NCI-H2081 (cell line): Measurements from ENCODE around the gene IFITM5.
"Not testable (repeated sequence)": the region's sequence is repeated elsewhere in the genome, so short reads cannot be mapped to it uniquely, and the experiment has no call there.

Experiments
- DNase-seq, 2 experiments: peaks; one replicate each; lab custom pipeline; 2025; lab: John Stamatoyannopoulos, UW

IFITM5 gene

GRCh38 chr11:312092-312816 is 12.9 kb upstream of the IFITM5 start:
- DNase-seq, result no peak

- not testable (repeated sequence) for DNase-seq
These were observed 11.9 kb upstream of the IFITM5 start for GRCh38 chr11:311013-311748.

GRCh38 chr11:309979-310572 is 10.8 kb upstream of the IFITM5 start:
- not testable (repeated sequence) for DNase-seq

GRCh38 chr11:308740-309665 is 9.7 kb upstream of the IFITM5 start:
- not testable (repeated sequence) for DNase-seq

- DNase-seq, result not testable (repeated sequence)
These were observed 8.7 kb upstream of the IFITM5 start, which contains the start of gene IFITM2 for GRCh38 chr11:307766-308708. Gene IFITM2, plus strand, starts transcription at chr11:307816. Its CDS starts 377 bp downstream, at chr11:308193.

GRCh38 chr11:306645-307371 is 7.5 kb upstream of the IFITM5 start:
- no peak for DNase-seq

- DNase-seq, result no peak
These were observed 6.5 kb upstream of the IFITM5 start for GRCh38 chr11:305844-306211.

- DNase-seq, result peak in 1 of 2 experiments; percentile 15
These were observed 5.9 kb upstream of the IFITM5 start for GRCh38 chr11:304915-305843.

- no peak for DNase-seq
These were observed 4.8 kb upstream of the IFITM5 start for GRCh38 chr11:304061-304506.

GRCh38 chr11:303363-303762 is 4.0 kb upstream of the IFITM5 start:
- no peak for DNase-seq

GRCh38 chr11:299951-300735 is 817 bp upstream of the IFITM5 start:
- no peak for DNase-seq

- no peak for DNase-seq
These were observed 790 bp downstream of the IFITM5 start for GRCh38 chr11:298406-299065.

GRCh38 chr11:297586-298405 is 1.5 kb downstream of the IFITM5 start:
- DNase-seq, result no peak

- no peak for DNase-seq
These were observed 2.2 kb downstream of the IFITM5 start for GRCh38 chr11:297051-297585.

- no peak for DNase-seq
These were observed 2.9 kb downstream of the IFITM5 start for GRCh38 chr11:296171-297050.
